GM13977 (cell line): ENCODE data around the gene DCX.

Experiments used
- DNase-seq: peaks from one replicate; pipeline ENCODE4 v3.0.0; 2012; ENCODE audit warnings: low spot score
- in situ Hi-C: fragments of 300-500 bp; cut with MboI; formaldehyde crosslinking; loops from one replicate; pipeline ENCODE4 v1.12.0; 2022; ENCODE audit warnings: low sequenced_read_pairs, low pct_unique_long_range_greater_than_20kb, mixed read lengths, inconsistent platforms; ENCODE audit not compliant: unreplicated experiment
- TF ChIP-seq, protein P1 (sequence below): IDR thresholded peaks from 2 replicates; pipeline ENCODE4 v1.5.1; 2012; ENCODE audit warnings: mild to moderate bottlenecking, control low read depth; ENCODE audit not compliant: insufficient read depth; ENCODE audit errors: extremely low read depth, missing control alignments

The DCX gene

DNA sequence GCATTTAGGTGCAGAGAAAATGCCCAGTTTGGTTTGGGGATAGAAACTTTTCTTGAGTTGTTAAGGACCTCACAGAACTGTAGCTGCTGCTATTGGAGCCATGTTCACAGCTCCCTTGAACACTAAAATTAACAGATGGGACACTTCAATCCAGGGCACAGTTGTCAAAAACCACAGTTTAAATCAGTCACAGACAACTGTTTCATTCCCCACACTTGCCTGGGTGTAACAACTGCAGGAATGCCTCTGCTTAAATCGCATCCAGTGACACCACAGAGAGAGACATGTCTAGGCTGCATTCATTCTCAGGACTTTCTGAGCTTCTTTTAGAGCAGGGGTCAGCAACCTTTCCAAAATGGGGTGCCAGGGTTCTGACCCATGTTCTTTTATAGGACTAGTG, 129.0 kb downstream of the DCX start:
- in situ Hi-C loops, result no loop called here
- no peak for DNase-seq
- TF ChIP-seq, protein P1, sequence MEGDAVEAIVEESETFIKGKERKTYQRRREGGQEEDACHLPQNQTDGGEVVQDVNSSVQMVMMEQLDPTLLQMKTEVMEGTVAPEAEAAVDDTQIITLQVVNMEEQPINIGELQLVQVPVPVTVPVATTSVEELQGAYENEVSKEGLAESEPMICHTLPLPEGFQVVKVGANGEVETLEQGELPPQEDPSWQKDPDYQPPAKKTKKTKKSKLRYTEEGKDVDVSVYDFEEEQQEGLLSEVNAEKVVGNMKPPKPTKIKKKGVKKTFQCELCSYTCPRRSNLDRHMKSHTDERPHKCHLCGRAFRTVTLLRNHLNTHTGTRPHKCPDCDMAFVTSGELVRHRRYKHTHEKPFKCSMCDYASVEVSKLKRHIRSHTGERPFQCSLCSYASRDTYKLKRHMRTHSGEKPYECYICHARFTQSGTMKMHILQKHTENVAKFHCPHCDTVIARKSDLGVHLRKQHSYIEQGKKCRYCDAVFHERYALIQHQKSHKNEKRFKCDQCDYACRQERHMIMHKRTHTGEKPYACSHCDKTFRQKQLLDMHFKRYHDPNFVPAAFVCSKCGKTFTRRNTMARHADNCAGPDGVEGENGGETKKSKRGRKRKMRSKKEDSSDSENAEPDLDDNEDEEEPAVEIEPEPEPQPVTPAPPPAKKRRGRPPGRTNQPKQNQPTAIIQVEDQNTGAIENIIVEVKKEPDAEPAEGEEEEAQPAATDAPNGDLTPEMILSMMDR, result no peak

GRCh38 chrX:111282139-111282538, 129.9 kb downstream of the DCX start:
- in situ Hi-C loops, result no loop called here
- TF ChIP-seq, protein P1, result no peak
- no peak for DNase-seq

- TF ChIP-seq, protein P1, result no peak
- DNase-seq, result no peak
- in situ Hi-C loops, result no loop called here
These were observed 141.7 kb downstream of the DCX start, which contains the start of gene CAPN6 for GRCh38 chrX:111270339-111270738. CAPN6 (minus strand) TSS chrX:111270483; CDS start chrX:111263936, 6,547 bp downstream.

DNA sequence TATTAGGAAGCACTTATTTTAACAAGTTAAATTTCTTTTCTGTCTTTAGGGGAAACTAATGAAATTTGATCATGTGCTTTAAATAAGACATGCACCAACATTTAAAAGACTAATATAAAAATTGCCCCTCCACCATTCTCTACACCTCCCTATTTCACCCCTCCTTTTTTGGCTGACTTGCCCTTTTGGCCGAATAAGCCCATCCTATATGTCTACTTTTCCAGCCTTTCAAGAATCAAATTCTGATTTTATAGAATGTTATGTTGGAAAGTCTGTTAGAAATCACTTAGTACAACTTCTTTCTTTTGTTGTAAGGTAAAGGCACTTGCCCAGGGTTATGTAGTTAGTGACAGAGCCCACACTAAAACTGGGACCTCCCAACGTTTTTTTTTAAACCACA, 143.5 kb downstream of the DCX start:
- in situ Hi-C loops, result no loop called here
- no peak for DNase-seq
- TF ChIP-seq, protein P1, result no peak

DNA sequence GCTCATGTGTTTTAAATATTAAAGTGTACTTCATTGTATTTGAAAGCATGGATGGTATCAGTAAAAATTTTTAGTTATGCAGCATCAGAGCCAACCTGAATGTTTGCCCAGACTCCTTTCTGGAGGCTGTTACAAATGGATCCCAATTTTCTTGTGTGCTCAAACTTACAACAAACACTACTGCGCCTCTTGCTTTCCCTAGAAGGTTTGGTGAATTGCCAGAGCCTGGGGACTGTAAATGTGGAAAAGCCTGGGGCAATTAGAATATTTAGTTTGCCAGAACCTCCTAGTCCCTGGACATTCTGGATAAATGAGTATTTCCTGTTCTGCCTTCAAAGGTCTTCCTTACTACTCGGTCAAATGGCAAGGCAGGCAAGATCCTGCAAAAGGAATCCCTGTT, 146.5 kb downstream of the DCX start:
- TF ChIP-seq, protein P1, result no peak
- no peak for DNase-seq
- in situ Hi-C loops, result no loop called here

DNA sequence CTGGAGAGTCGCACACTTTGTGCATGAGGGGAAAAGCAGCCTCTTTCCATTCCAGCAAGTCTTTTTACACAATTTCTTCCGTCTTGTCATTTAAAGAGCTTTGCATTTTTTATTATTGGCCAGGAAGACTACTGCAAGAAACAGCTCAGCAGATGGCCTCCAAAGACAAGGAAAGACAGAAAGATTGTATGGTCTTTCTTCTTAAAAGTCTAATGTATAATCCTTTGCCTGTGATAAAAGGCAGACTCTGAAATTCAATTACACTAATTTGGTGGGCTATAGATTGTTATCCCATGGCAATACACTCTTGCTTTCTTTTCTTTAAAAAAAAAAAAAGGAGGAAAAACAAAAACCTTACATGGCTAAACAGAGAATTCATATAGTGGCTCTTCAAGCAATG, 147.6 kb downstream of the DCX start:
- TF ChIP-seq, protein P1, result no peak
- DNase-seq, result no peak
- in situ Hi-C loops, result no loop called here

GRCh38 chrX:111262086-111262485, 149.9 kb downstream of the DCX start:
- TF ChIP-seq, protein P1, result no peak
- DNase-seq, result no peak
- in situ Hi-C loops, result no loop called here
